ENCODE data around the gene SMAD5. TPM values are rescaled to one million over a fixed set of nuclear protein-coding genes. Genes with fewer than 3 reads are reported as not detected.

Gene SMAD5
- total and polyA plus RNA-seq, 2 of the 4 experiments (the other 2 are of a cell fraction), result 37.4 to 101 TPM

DNA sequence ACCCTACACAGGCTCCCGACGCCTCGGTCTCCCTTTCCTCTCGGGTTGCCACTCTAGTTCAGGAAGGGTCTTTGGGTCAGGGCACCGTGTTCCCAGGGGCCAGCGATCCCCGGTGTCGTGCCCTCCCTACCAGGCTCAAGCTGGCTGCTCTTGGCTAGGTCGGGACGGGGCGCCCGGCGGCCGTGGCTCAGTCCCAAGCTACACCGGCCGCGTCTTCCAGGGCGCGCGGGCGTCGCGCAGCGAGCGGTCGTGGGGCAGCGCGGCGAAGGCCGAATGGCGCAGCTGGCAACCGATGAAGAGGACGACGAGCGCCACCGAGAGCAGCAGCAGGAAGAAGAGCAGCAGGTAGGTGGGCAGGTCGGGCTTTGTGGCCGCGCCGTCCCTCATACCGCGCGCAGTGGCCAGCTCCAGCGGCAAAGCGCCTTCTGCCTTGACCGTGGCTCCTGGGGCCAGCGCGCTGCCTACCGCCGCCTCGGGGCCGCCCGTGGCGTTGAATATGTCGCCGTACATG is 59.4 kb downstream of the SMAD5 start:
- Histone ChIP-seq H3K27ac (ENCODE audit: insufficient read depth, low read length) (no peak overlapping the region), H2BK5ac (ENCODE audit: low read depth, low read length, poor library complexity, severe bottlenecking) (no peak overlapping the region), H3K36me3 (ENCODE audit: control insufficient read depth, insufficient read depth, low read length) (peaks cover 10% of the 10 kb centered on the region), H3K79me1 (ENCODE audit: low read depth in 1 of 2, low read length in 2 of 2) (no peaks in the 10 kb centered on the region), H3K9ac (ENCODE audit: low read depth, low read length) (no peak overlapping the region), H3K14ac (replicated peaks; ENCODE audit: low read depth, low read length) (no peak overlapping the region), H3K4me1 (ENCODE audit: control insufficient read depth, insufficient read depth, low read length) (no peaks in the 10 kb centered on the region; the same call in 1 of the 2 replicates), H4K5ac (ENCODE audit: low read depth, low read length) (no peak overlapping the region), H3K9me3 (ENCODE audit: control insufficient read depth, insufficient read depth, low read length) (no peaks in the 10 kb centered on the region), H3K4me3 (ENCODE audit: insufficient read depth, low read depth, low read length) (peak overlapping the region; percentile 27; the same call in 1 of the 2 replicates), H2BK20ac (ENCODE audit: low read depth, low read length) (no peak overlapping the region), H3K4me2 (ENCODE audit: low read depth, low read length) (peak overlapping the region; percentile 71), H3K23ac (ENCODE audit: low read depth, low read length) (no peak overlapping the region), H3K4ac (ENCODE audit: low read depth, low read length) (no peak overlapping the region), H2AK9ac (replicated peaks; ENCODE audit: low read depth, low read length, poor library complexity) (no peak overlapping the region), H3K27me3 (ENCODE audit: control insufficient read depth, insufficient read depth, low read length) (peaks cover 53% of the 10 kb centered on the region), H4K91ac (ENCODE audit: insufficient read depth, low read depth, low read length) (no peak overlapping the region), H2BK120ac (ENCODE audit: low read depth, low read length) (no peak overlapping the region), H4K20me1 (ENCODE audit: insufficient read depth, low read length) (peaks cover 13% of the 10 kb centered on the region; the same call in 1 of the 2 replicates), H3K9me1 (ENCODE audit: insufficient read depth, low read length) (no peaks in the 10 kb centered on the region), H4K8ac (ENCODE audit: low read depth in 2 of 2, low read length in 2 of 2) (no peak overlapping the region), H2BK15ac (ENCODE audit: low read depth, low read length) (no peak overlapping the region), H3K56ac (ENCODE audit: extremely low read depth, insufficient read depth, low read length) (no peak overlapping the region), H2AK5ac (ENCODE audit: low read depth, low read length) (no peak overlapping the region), H2AFZ (replicated peaks; ENCODE audit: low read length, poor library complexity) (peak overlapping the region; percentile 18), H3K18ac (ENCODE audit: low read depth, low read length) (no peak overlapping the region)
- ChIA-PET POLR2A (ENCODE audit: unreplicated experiment) (no interaction called here), CTCF (interaction anchor here (0.9 kb wide), 1 partner anchor 12 kb away, joined by 3 read pairs; no protein-coding TSS in a partner anchor)
- dilution Hi-C loops (cut with HindIII; ENCODE audit: low sequenced_read_pairs, unreplicated experiment), result no loop called here
- intact Hi-C loops (cut with micrococcal nuclease), result no loop called here
- BruUV-seq (replicated peaks), result no TSS peak
- in situ Hi-C loops (cut with MboI; ENCODE audit: low sequenced_read_pairs), result no loop called here
- TF ChIP-seq, protein P1, sequence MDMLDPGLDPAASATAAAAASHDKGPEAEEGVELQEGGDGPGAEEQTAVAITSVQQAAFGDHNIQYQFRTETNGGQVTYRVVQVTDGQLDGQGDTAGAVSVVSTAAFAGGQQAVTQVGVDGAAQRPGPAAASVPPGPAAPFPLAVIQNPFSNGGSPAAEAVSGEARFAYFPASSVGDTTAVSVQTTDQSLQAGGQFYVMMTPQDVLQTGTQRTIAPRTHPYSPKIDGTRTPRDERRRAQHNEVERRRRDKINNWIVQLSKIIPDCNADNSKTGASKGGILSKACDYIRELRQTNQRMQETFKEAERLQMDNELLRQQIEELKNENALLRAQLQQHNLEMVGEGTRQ (IDR thresholded peaks at IDR 0.05; ENCODE audit: low read depth, low read length), result no peak
- TF ChIP-seq BHLHE40 (IDR thresholded peaks at IDR 0.05; ENCODE audit: low read depth, low read length), result no peak
- TF ChIP-seq POLR2A (IDR thresholded peaks at IDR 0.05; ENCODE audit: low read depth, low read length), result no peak
- no peak for TF ChIP-seq NFE2L2 (IDR thresholded peaks at IDR 0.05; ENCODE audit: low read depth, low read length)
- TF ChIP-seq, protein P2, sequence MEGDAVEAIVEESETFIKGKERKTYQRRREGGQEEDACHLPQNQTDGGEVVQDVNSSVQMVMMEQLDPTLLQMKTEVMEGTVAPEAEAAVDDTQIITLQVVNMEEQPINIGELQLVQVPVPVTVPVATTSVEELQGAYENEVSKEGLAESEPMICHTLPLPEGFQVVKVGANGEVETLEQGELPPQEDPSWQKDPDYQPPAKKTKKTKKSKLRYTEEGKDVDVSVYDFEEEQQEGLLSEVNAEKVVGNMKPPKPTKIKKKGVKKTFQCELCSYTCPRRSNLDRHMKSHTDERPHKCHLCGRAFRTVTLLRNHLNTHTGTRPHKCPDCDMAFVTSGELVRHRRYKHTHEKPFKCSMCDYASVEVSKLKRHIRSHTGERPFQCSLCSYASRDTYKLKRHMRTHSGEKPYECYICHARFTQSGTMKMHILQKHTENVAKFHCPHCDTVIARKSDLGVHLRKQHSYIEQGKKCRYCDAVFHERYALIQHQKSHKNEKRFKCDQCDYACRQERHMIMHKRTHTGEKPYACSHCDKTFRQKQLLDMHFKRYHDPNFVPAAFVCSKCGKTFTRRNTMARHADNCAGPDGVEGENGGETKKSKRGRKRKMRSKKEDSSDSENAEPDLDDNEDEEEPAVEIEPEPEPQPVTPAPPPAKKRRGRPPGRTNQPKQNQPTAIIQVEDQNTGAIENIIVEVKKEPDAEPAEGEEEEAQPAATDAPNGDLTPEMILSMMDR (conservative IDR thresholded peaks at IDR 0.05; ENCODE audit: low read depth, low read length), result no peak
- no peak for TF ChIP-seq SMC3 (IDR thresholded peaks at IDR 0.05; ENCODE audit: low read depth, low read length)
- WGBS, 2 experiments (ENCODE audit: extremely low coverage in 2 of 2, insufficient read length in 1 of 2), result 0% methylated on average over 25 of the region's 56 CpGs; no CpG with 5 or more reads in 1 of the 2 experiments
- DNase-seq, result no peak
- peak; percentile 22 for ATAC-seq (ENCODE audit: low read depth)
